HEK293 (cell line): ENCODE data around the gene MSH5.

Experiments
- CTCF ChIA-PET: fragments of 350-600 bp; formaldehyde crosslinking; extraction: SDS; loops from one replicate; lab custom pipeline; 2021; ENCODE audit warnings: antibody characterized with exemption; lab: Yijun Ruan, JAX
- POLR2A ChIA-PET: fragments of 300-600 bp; formaldehyde crosslinking; extraction: SDS; loops from one replicate; lab custom pipeline; 2020; ENCODE audit warnings: antibody characterized with exemption, inconsistent platforms; lab: Yijun Ruan, JAX
- H3K27ac ChIP-seq: fragments of 200-500 bp; sonication (Bioruptor generic); 2 replicates; pipeline ENCODE4 v1.5.1; 2014; ENCODE audit warnings: low read depth, low read length, control low read depth, inconsistent platforms; ENCODE audit errors: extremely low read depth
- H3K36me3 ChIP-seq, 2 experiments: fragments of 200-500 bp in 1 of 2; sonication (Bioruptor generic) in 1 of 2; 1 replicate in 1 of 2; 2 replicates in 1 of 2; pipeline ENCODE4 v1.5.1; 2014 to 2017; ENCODE audit warnings: inconsistent platforms in 2 of 2, low read length in 2 of 2; ENCODE audit not compliant: control insufficient read depth in 2 of 2, insufficient read depth in 1 of 2
- H3K4me1 ChIP-seq: fragments of 200-500 bp; sonication (Bioruptor generic); 2 replicates; pipeline ENCODE4 v1.5.1; 2014; ENCODE audit warnings: mild to moderate bottlenecking, low read length, inconsistent platforms; ENCODE audit not compliant: control insufficient read depth, insufficient read depth
- H3K4me3 ChIP-seq: 2 replicates; pipeline ENCODE4 v1.5.1; 2011; ENCODE audit warnings: low read depth, mild to moderate bottlenecking, control low read depth, low read length, moderate library complexity
- H3K9me3 ChIP-seq: fragments of 200-500 bp; sonication (Bioruptor generic); 2 replicates; pipeline ENCODE4 v1.5.1; 2014; ENCODE audit warnings: low read depth, low read length, inconsistent platforms; ENCODE audit not compliant: control insufficient read depth, insufficient read depth
- GLIS1 ChIP-seq: fragments of 450-650 bp; formaldehyde crosslinking; IDR thresholded peaks from 2 replicates; pipeline ENCODE4 v1.5.1; 2016; ENCODE audit warnings: missing biosample characterization, missing genetic modification characterization
- KLF1 ChIP-seq: fragments of 450-650 bp; formaldehyde crosslinking; IDR thresholded peaks from 2 replicates; pipeline ENCODE4 v1.5.1; 2016; ENCODE audit warnings: missing biosample characterization, missing genetic modification characterization
- RBAK ChIP-seq: fragments of 450-650 bp; formaldehyde crosslinking; IDR thresholded peaks from 2 replicates; pipeline ENCODE4 v1.5.1; 2016; ENCODE audit warnings: missing biosample characterization, missing genetic modification characterization
- ZBTB20 ChIP-seq: fragments of 450-650 bp; formaldehyde crosslinking; IDR thresholded peaks from 2 replicates; pipeline ENCODE4 v1.5.1; 2016; ENCODE audit warnings: missing biosample characterization, missing genetic modification characterization
- ZFP3 ChIP-seq: fragments of 450-650 bp; formaldehyde crosslinking; IDR thresholded peaks from 2 replicates; pipeline ENCODE4 v1.5.1; 2016; ENCODE audit warnings: low read depth, missing biosample characterization, missing genetic modification characterization
- ZIC2 ChIP-seq: fragments of 450-650 bp; formaldehyde crosslinking; IDR thresholded peaks from 2 replicates; pipeline ENCODE4 v1.5.1; 2016; ENCODE audit warnings: missing biosample characterization, missing genetic modification characterization
- ZNF221 ChIP-seq: fragments of 450-650 bp; formaldehyde crosslinking; IDR thresholded peaks from 2 replicates; pipeline ENCODE4 v1.5.1; 2017; ENCODE audit warnings: missing biosample characterization, missing genetic modification characterization, borderline replicate concordance
- ZNF248 ChIP-seq: fragments of 450-650 bp; formaldehyde crosslinking; IDR thresholded peaks from 2 replicates; pipeline ENCODE4 v1.5.1; 2017; ENCODE audit warnings: missing biosample characterization, missing genetic modification characterization
- ZNF274 ChIP-seq, 2 experiments: fragments of 200-500 bp in 1 of 2; fragments of 450-650 bp in 1 of 2; sonication (Bioruptor generic) in 1 of 2; formaldehyde crosslinking in 1 of 2; IDR thresholded peaks; 2 replicates each; pipeline versions ENCODE4 v1.5.1 to v1.6.1; 2014 to 2016; ENCODE audit warnings: borderline replicate concordance in 1 of 2, inconsistent platforms in 1 of 2, low read length in 1 of 2, missing biosample characterization in 1 of 2, missing genetic modification characterization in 1 of 2
- ZNF354C ChIP-seq: fragments of 450-650 bp; formaldehyde crosslinking; IDR thresholded peaks from 2 replicates; pipeline ENCODE4 v1.5.1; 2016; ENCODE audit warnings: missing biosample characterization, missing genetic modification characterization, low read depth, borderline replicate concordance
- ZNF366 ChIP-seq: fragments of 450-650 bp; formaldehyde crosslinking; conservative IDR thresholded peaks from 2 replicates; pipeline ENCODE4 v1.5.1; 2016; ENCODE audit warnings: missing biosample characterization, missing genetic modification characterization
- ZNF394 ChIP-seq: fragments of 450-650 bp; formaldehyde crosslinking; IDR thresholded peaks from 2 replicates; pipeline ENCODE4 v1.5.1; 2016; ENCODE audit warnings: missing biosample characterization, missing genetic modification characterization, mild to moderate bottlenecking, moderate library complexity, borderline replicate concordance
- ZNF473 ChIP-seq: fragments of 450-650 bp; formaldehyde crosslinking; IDR thresholded peaks from 2 replicates; pipeline ENCODE4 v1.5.1; 2017; ENCODE audit warnings: missing biosample characterization, missing genetic modification characterization
- ZNF521 ChIP-seq: fragments of 450-650 bp; formaldehyde crosslinking; IDR thresholded peaks from 2 replicates; pipeline ENCODE4 v1.5.1; 2017; ENCODE audit warnings: missing biosample characterization, mild to moderate bottlenecking, missing genetic modification characterization
- ZSCAN23 ChIP-seq: fragments of 450-650 bp; formaldehyde crosslinking; IDR thresholded peaks from 2 replicates; pipeline ENCODE4 v1.5.1; 2016; ENCODE audit warnings: missing biosample characterization, missing genetic modification characterization
- TF ChIP-seq, protein P1 (sequence below): fragments of 450-650 bp; formaldehyde crosslinking; IDR thresholded peaks from 2 replicates; pipeline ENCODE4 v1.5.1; 2016; ENCODE audit warnings: missing biosample characterization, missing genetic modification characterization
- TF ChIP-seq, protein P2 (sequence below): fragments of 450-650 bp; formaldehyde crosslinking; IDR thresholded peaks from 2 replicates; pipeline ENCODE4 v1.5.1; 2016; ENCODE audit warnings: missing biosample characterization, missing genetic modification characterization
- TF ChIP-seq, protein P3 (sequence below): fragments of 450-650 bp; formaldehyde crosslinking; IDR thresholded peaks from 2 replicates; pipeline ENCODE4 v1.5.1; 2016; ENCODE audit warnings: missing biosample characterization, missing genetic modification characterization
- TF ChIP-seq, protein P4 (sequence below): fragments of 450-650 bp; formaldehyde crosslinking; IDR thresholded peaks from 2 replicates; pipeline ENCODE4 v1.5.1; 2016; ENCODE audit warnings: missing biosample characterization, missing genetic modification characterization
- TF ChIP-seq, protein P5 (sequence below): fragments of 450-650 bp; formaldehyde crosslinking; IDR thresholded peaks from 2 replicates; pipeline ENCODE4 v1.5.1; 2017; ENCODE audit warnings: missing biosample characterization, missing genetic modification characterization
- TF ChIP-seq, protein P6 (sequence below): fragments of 450-650 bp; IDR thresholded peaks from 2 replicates; pipeline ENCODE4 v1.5.1; 2018; ENCODE audit warnings: missing biosample characterization, mild to moderate bottlenecking, missing genetic modification characterization

MSH5 gene

DNA sequence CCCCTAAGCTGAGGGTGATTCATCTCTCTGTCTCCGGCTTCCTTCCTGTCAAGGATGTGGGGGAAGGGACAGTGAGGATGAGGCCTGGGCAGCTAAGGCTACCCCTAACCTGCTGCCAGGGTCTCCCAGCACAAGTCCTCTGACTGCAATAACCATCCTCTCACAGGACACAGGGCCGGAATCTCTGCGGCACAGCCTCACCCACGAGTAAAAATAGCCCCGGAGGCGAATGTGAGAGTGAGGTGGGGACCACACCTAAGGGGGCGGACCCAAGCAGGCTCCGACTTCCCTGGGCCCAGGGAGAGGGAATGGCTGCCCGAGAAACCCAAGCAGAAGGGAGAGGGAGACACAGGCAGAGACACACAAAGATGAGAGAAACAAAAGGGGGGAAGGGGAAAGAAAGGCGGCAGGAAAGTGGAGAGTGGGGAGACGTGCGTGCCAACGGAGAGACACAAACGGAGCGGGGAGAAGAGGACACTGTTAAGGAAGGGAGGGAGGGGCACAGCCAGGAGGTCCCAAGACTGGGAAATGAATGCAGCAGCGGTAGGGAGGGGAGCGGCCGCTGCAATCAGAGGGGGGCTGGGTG lies 4.9 kb upstream of the MSH5 start (continued):
- TF ChIP-seq, protein P1, sequence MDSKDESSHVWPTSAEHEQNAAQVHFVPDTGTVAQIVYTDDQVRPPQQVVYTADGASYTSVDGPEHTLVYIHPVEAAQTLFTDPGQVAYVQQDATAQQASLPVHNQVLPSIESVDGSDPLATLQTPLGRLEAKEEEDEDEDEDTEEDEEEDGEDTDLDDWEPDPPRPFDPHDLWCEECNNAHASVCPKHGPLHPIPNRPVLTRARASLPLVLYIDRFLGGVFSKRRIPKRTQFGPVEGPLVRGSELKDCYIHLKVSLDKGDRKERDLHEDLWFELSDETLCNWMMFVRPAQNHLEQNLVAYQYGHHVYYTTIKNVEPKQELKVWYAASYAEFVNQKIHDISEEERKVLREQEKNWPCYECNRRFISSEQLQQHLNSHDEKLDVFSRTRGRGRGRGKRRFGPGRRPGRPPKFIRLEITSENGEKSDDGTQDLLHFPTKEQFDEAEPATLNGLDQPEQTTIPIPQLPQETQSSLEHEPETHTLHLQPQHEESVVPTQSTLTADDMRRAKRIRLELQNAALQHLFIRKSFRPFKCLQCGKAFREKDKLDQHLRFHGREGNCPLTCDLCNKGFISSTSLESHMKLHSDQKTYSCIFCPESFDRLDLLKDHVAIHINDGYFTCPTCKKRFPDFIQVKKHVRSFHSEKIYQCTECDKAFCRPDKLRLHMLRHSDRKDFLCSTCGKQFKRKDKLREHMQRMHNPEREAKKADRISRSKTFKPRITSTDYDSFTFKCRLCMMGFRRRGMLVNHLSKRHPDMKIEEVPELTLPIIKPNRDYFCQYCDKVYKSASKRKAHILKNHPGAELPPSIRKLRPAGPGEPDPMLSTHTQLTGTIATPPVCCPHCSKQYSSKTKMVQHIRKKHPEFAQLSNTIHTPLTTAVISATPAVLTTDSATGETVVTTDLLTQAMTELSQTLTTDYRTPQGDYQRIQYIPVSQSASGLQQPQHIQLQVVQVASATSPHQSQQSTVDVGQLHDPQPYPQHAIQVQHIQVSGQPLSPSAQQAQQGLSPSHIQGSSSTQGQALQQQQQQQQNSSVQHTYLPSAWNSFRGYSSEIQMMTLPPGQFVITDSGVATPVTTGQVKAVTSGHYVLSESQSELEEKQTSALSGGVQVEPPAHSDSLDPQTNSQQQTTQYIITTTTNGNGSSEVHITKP (tag by site-specific recombination), result no peak
- TF ChIP-seq ZNF521 (no peak), ZSCAN23 (tag by site-specific recombination) (no peak), ZNF274 (IDR thresholded peaks at IDR 0.05; ENCODE audit: low read length) (no peak), ZNF274 (tag by site-specific recombination; IDR thresholded peaks at IDR 0.05; ENCODE audit: borderline replicate concordance) (no peak), ZNF354C (no peak), ZNF221 (no peak), ZIC2 (tag by site-specific recombination) (no peak), ZNF473 (tag by site-specific recombination) (no peak), RBAK (tag by site-specific recombination) (no peak), KLF1 (peak; percentile 87)
- TF ChIP-seq, protein P2, sequence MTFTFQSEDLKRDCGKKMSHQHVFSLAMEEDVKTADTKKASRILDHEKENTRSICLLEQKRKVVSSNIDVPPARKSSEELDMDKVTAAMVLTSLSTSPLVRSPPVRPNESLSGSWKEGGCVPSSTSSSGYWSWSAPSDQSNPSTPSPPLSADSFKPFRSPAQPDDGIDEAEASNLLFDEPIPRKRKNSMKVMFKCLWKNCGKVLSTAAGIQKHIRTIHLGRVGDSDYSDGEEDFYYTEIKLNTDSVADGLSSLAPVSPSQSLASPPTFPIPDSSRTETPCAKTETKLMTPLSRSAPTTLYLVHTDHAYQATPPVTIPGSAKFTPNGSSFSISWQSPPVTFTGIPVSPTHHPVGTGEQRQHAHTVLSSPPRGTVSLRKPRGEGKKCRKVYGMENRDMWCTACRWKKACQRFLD (tag by site-specific recombination), result no peak

DNA sequence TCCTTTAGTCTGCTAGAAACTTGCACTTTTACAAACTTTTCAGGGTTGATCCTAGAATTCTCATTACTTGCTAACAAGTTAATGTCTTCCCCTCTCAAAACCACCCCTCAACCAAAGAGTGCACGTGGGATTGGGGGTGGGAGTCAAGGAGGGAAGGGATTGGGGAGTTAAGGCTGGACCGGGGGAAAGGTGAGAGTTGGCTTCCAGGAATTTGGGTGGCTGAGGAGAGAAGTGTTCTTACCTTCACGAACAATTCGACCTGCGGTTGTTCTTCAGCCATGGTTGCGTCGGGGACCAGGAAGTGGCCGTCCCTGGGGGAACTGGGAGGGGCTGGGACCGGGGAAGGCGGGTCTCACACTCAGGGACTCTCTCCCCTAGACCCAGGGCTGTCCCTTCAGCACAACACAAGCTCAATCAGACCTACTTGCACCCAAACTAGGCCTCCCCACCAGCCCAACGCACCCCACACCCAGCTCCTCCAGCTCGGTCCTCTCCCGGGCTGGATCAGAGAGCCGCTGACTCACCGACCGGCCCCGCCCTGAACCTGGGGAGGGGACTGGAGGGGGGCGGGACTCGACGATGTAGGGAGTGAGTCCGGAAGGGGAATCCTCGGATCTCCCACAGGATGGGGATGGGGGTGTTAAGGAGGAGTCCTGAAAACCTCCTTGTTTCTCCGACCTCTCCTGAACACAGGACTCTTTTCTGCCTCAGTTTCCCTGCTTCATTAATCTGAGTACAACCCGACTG lies 3.6 kb upstream of the MSH5 start, which contains the start of gene CLIC1:
TSS of gene CLIC1 (minus strand) at position 510 of the 747 bp plus-strand sequence. CDS start at position 280, 230 bp downstream.
- Histone ChIP-seq H3K4me1 (peaks cover 35% of the 10 kb centered on the region), H3K4me3 (peak within 1 kb of the TSS; percentile 64), H3K36me3 (peaks cover 11 to 36% of the 10 kb centered on the region in 2 experiments; a peak in 2 of 3 replicates), H3K27ac (peak within 1 kb of the TSS; percentile 52), H3K9me3 (no peaks in the 10 kb centered on the region)
- POLR2A ChIA-PET, result interaction anchor here (0.5 to 6.8 kb wide), 21 partner anchors 13 to 235 kb away, joined by 3 to 102 read pairs (median 5); partner anchors contain the start of genes ABHD16A, BAG6, C6orf47 and GPANK1
- CTCF ChIA-PET, result interaction anchor here (0.6 to 2.7 kb wide), 10 partner anchors 8 to 103 kb away, joined by 3 to 24 read pairs (median 5); partner anchors contain the start of genes HSPA1A, HSPA1B and HSPA1L
- TF ChIP-seq, protein P3, sequence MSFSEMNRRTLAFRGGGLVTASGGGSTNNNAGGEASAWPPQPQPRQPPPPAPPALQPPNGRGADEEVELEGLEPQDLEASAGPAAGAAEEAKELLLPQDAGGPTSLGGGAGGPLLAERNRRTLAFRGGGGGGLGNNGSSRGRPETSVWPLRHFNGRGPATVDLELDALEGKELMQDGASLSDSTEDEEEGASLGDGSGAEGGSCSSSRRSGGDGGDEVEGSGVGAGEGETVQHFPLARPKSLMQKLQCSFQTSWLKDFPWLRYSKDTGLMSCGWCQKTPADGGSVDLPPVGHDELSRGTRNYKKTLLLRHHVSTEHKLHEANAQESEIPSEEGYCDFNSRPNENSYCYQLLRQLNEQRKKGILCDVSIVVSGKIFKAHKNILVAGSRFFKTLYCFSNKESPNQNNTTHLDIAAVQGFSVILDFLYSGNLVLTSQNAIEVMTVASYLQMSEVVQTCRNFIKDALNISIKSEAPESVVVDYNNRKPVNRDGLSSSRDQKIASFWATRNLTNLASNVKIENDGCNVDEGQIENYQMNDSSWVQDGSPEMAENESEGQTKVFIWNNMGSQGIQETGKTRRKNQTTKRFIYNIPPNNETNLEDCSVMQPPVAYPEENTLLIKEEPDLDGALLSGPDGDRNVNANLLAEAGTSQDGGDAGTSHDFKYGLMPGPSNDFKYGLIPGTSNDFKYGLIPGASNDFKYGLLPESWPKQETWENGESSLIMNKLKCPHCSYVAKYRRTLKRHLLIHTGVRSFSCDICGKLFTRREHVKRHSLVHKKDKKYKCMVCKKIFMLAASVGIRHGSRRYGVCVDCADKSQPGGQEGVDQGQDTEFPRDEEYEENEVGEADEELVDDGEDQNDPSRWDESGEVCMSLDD (tag by site-specific recombination), result peak; percentile 77
- TF ChIP-seq ZNF394 (tag by site-specific recombination) (peak; percentile 61; the same call in 1 of the 2 replicates), GLIS1 (tag by site-specific recombination) (peak; percentile 75), ZNF366 (tag by site-specific recombination) (peak; percentile 56), ZBTB20 (tag by site-specific recombination) (peak; percentile 66), ZNF248 (tag by site-specific recombination) (no peak), ZFP3 (no peak)
- TF ChIP-seq, protein P4, sequence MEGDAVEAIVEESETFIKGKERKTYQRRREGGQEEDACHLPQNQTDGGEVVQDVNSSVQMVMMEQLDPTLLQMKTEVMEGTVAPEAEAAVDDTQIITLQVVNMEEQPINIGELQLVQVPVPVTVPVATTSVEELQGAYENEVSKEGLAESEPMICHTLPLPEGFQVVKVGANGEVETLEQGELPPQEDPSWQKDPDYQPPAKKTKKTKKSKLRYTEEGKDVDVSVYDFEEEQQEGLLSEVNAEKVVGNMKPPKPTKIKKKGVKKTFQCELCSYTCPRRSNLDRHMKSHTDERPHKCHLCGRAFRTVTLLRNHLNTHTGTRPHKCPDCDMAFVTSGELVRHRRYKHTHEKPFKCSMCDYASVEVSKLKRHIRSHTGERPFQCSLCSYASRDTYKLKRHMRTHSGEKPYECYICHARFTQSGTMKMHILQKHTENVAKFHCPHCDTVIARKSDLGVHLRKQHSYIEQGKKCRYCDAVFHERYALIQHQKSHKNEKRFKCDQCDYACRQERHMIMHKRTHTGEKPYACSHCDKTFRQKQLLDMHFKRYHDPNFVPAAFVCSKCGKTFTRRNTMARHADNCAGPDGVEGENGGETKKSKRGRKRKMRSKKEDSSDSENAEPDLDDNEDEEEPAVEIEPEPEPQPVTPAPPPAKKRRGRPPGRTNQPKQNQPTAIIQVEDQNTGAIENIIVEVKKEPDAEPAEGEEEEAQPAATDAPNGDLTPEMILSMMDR (tag by site-specific recombination), result no peak
- TF ChIP-seq, protein P5, sequence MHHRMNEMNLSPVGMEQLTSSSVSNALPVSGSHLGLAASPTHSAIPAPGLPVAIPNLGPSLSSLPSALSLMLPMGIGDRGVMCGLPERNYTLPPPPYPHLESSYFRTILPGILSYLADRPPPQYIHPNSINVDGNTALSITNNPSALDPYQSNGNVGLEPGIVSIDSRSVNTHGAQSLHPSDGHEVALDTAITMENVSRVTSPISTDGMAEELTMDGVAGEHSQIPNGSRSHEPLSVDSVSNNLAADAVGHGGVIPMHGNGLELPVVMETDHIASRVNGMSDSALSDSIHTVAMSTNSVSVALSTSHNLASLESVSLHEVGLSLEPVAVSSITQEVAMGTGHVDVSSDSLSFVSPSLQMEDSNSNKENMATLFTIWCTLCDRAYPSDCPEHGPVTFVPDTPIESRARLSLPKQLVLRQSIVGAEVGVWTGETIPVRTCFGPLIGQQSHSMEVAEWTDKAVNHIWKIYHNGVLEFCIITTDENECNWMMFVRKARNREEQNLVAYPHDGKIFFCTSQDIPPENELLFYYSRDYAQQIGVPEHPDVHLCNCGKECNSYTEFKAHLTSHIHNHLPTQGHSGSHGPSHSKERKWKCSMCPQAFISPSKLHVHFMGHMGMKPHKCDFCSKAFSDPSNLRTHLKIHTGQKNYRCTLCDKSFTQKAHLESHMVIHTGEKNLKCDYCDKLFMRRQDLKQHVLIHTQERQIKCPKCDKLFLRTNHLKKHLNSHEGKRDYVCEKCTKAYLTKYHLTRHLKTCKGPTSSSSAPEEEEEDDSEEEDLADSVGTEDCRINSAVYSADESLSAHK (tag by site-specific recombination), result peak; percentile 72; the same call in 1 of the 2 replicates
- TF ChIP-seq, protein P6, sequence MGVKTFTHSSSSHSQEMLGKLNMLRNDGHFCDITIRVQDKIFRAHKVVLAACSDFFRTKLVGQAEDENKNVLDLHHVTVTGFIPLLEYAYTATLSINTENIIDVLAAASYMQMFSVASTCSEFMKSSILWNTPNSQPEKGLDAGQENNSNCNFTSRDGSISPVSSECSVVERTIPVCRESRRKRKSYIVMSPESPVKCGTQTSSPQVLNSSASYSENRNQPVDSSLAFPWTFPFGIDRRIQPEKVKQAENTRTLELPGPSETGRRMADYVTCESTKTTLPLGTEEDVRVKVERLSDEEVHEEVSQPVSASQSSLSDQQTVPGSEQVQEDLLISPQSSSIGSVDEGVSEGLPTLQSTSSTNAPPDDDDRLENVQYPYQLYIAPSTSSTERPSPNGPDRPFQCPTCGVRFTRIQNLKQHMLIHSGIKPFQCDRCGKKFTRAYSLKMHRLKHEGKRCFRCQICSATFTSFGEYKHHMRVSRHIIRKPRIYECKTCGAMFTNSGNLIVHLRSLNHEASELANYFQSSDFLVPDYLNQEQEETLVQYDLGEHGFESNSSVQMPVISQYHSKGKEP, result no peak
